ENCODE data around the gene ADAM19.

Gene ADAM19

GRCh38 chr5:157575381-157576020 is at the start of gene ADAM19:
ADAM19 (minus strand) TSS chr5:157575775; CDS start chr5:157575696, 79 bp downstream.
- Mint-ChIP-seq H3K27ac (no peak within 1 kb of the TSS), H3K9me3 (no peaks in the 10 kb centered on the region), H3K4me3 (peak within 1 kb of the TSS; percentile 99), H3K27me3 (ENCODE audit: low read depth, poor library complexity) (peaks cover 29% of the 10 kb centered on the region), H3K36me3 (ENCODE audit: low read depth) (no peaks in the 10 kb centered on the region), H3K4me1 (peaks cover 33% of the 10 kb centered on the region)
- DNase-seq: peak; percentile 80
- no peak for TF ChIP-seq CTCF (IDR thresholded peaks at IDR 0.05)

- DNase-seq: no peak
- Mint-ChIP-seq H3K9me3 (peaks cover 29% of the 10 kb centered on the region), H3K4me1 (peaks cover 4% of the 10 kb centered on the region), H3K27me3 (ENCODE audit: low read depth, poor library complexity) (peaks cover 3% of the 10 kb centered on the region), H3K27ac (no peak overlapping the region), H3K4me3 (no peak overlapping the region), H3K36me3 (ENCODE audit: low read depth) (no peaks in the 10 kb centered on the region)
- no peak for TF ChIP-seq CTCF (IDR thresholded peaks at IDR 0.05)
Observed at GRCh38 chr5:157624144-157624543, 48.6 kb upstream of the ADAM19 start.

GRCh38 chr5:157620776-157621175 is 45.2 kb upstream of the ADAM19 start:
- DNase-seq: no peak
- no peak overlapping the region for H3K27ac Mint-ChIP-seq
- peaks cover 3% of the 10 kb centered on the region for H3K27me3 Mint-ChIP-seq (ENCODE audit: low read depth, poor library complexity)
- H3K4me1 Mint-ChIP-seq: peaks cover 4% of the 10 kb centered on the region
- H3K4me3 Mint-ChIP-seq: no peak overlapping the region
- no peak for TF ChIP-seq CTCF (IDR thresholded peaks at IDR 0.05)
- no peaks in the 10 kb centered on the region for H3K36me3 Mint-ChIP-seq (ENCODE audit: low read depth)
- H3K9me3 Mint-ChIP-seq: peaks cover 25% of the 10 kb centered on the region

GRCh38 chr5:157618191-157618765 is 42.7 kb upstream of the ADAM19 start:
- no peak for TF ChIP-seq CTCF (IDR thresholded peaks at IDR 0.05)
- Mint-ChIP-seq H3K4me3 (no peak overlapping the region), H3K9me3 (peaks cover 21% of the 10 kb centered on the region), H3K27ac (peak overlapping the region; percentile 30), H3K36me3 (ENCODE audit: low read depth) (no peaks in the 10 kb centered on the region), H3K4me1 (peaks cover 7% of the 10 kb centered on the region), H3K27me3 (ENCODE audit: low read depth, poor library complexity) (peaks cover 6% of the 10 kb centered on the region)
- no peak for DNase-seq

GRCh38 chr5:157616785-157617184 is 41.2 kb upstream of the ADAM19 start:
- no peak overlapping the region for H3K27ac Mint-ChIP-seq

More at GRCh38 chr5:157616785-157617184, 41.2 kb upstream of the ADAM19 start:
- H3K27me3 Mint-ChIP-seq (ENCODE audit: low read depth, poor library complexity): peaks cover 4% of the 10 kb centered on the region
- H3K36me3 Mint-ChIP-seq (ENCODE audit: low read depth): no peaks in the 10 kb centered on the region
- H3K9me3 Mint-ChIP-seq: peaks cover 6% of the 10 kb centered on the region
- no peak for TF ChIP-seq CTCF (IDR thresholded peaks at IDR 0.05)
- DNase-seq: no peak
- H3K4me3 Mint-ChIP-seq: no peak overlapping the region
- peaks cover 22% of the 10 kb centered on the region for H3K4me1 Mint-ChIP-seq
